ENCODE results near the gene RXFP4. TPM values are rescaled to one million over a fixed set of nuclear protein-coding genes. Genes with fewer than 3 reads are reported as not detected.

Gene RXFP4
- polyA plus RNA-seq, 3 donors, result 0.08 TPM; not detected in 2

DNA sequence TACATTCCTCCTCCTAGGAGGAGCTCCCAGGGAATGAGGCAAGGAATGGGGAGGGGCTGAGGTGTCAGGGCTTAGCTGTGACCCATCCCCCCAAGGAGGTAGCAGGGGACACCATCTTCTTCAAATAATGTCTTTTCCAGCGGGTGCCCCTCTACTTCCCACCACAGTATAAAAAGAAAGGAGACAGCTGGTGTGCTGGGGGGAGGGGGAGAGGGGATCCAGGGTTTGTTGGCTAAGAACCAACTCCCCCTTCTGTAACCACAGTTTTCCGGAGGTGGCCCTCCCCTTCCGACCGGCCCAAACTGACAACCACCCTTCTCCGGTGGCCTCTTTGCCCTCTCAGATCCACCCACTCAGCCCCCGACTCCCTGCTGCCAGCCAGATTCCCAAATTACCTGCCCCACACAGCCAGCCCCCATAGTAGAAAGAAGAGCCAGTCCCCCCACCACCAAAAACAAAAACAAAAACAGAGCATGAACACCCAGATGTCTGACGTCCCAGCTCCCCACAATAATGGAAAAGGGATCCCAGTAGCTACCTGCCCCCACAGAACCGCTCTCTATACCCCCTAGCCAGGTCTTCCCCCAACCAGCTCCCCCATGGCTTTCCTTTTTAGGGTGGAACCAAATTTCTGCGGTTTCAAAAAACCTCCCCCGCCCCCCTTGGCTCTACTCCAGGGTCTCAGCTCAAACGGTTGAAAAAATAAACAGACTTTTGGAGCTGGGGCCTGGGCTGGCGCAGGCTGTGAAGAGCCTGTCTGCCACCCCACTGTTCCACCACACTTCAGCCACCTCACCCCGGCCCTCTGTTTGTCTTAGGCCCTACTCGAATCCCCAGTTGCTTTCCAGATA is 34.8 kb downstream of the RXFP4 start:
- Histone ChIP-seq H3K9ac (ENCODE audit: insufficient read depth, low read length, poor library complexity, severe bottlenecking) (peak overlapping the region; percentile 99), H3K9me3 (replicated peaks in 1 of 2; ENCODE audit: control insufficient read depth in 1 of 2, insufficient read depth in 1 of 2, low read length in 2 of 2) (no peaks in the 10 kb centered on the region), H3K4me3 (replicated peaks in 1 of 3; ENCODE audit: low read depth in 2 of 3, low read length in 3 of 3) (peak overlapping the region; percentile 93 to 96 (median 94)), H3K36me3 (replicated peaks in 1 of 2; ENCODE audit: control insufficient read depth in 1 of 2, insufficient read depth in 2 of 2, low read length in 2 of 2) (peaks cover 13 to 22% of the 10 kb centered on the region in 2 donors), H3K79me2 (ENCODE audit: insufficient read depth, low read length) (peaks cover 97% of the 10 kb centered on the region), H3K27me3 (ENCODE audit: control insufficient read depth in 2 of 2, insufficient read depth in 2 of 2, low read length in 2 of 2) (no peaks in the 10 kb centered on the region), H4K20me1 (ENCODE audit: insufficient read depth, low read length) (peaks cover 76% of the 10 kb centered on the region), H3K4me1 (ENCODE audit: control insufficient read depth in 1 of 2, insufficient read depth in 2 of 2, low read length in 2 of 2) (peaks cover 73 to 87% of the 10 kb centered on the region in 2 donors), H2AFZ (ENCODE audit: insufficient read depth, low read depth, low read length, poor library complexity, severe bottlenecking) (no peak overlapping the region), H3K4me2 (replicated peaks; ENCODE audit: extremely low read depth, low read length, poor library complexity, severe bottlenecking) (peak overlapping the region; percentile 96), H3K27ac (ENCODE audit: low read depth in 1 of 2, low read length in 2 of 2) (peak overlapping the region; percentile 81 to 97)
- peaks cover 70% of the 10 kb centered on the region for H3K4me1 Mint-ChIP-seq
- H3K36me3 Mint-ChIP-seq, result peaks cover 38 to 49% of the 10 kb centered on the region in 2 donors
- peaks cover 0 to 8% (median 1%) of the 10 kb centered on the region in 3 donors for H3K27me3 Mint-ChIP-seq (ENCODE audit: low read depth in 3 of 3)
- intact Hi-C loops (cut with micrococcal nuclease), result loop anchor here in 1 of 2 donors (2.0 kb wide), 1 partner anchor 13 kb away; no protein-coding TSS in a partner anchor
- DNase-seq, result no peak
- no peaks in the 10 kb centered on the region for H3K9me3 Mint-ChIP-seq
- TF ChIP-seq, protein P1, sequence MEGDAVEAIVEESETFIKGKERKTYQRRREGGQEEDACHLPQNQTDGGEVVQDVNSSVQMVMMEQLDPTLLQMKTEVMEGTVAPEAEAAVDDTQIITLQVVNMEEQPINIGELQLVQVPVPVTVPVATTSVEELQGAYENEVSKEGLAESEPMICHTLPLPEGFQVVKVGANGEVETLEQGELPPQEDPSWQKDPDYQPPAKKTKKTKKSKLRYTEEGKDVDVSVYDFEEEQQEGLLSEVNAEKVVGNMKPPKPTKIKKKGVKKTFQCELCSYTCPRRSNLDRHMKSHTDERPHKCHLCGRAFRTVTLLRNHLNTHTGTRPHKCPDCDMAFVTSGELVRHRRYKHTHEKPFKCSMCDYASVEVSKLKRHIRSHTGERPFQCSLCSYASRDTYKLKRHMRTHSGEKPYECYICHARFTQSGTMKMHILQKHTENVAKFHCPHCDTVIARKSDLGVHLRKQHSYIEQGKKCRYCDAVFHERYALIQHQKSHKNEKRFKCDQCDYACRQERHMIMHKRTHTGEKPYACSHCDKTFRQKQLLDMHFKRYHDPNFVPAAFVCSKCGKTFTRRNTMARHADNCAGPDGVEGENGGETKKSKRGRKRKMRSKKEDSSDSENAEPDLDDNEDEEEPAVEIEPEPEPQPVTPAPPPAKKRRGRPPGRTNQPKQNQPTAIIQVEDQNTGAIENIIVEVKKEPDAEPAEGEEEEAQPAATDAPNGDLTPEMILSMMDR (IDR thresholded peaks at IDR 0.05), result no peak
- peak overlapping the region; percentile 96 to 98 for H3K4me3 Mint-ChIP-seq
- peak overlapping the region; percentile 91 to 99 (median 96) for H3K27ac Mint-ChIP-seq
- WGBS (ENCODE audit: insufficient coverage), result 0% methylated on average over 10 of the region's 14 CpGs

- 0% methylated on average over 3 of the region's 5 CpGs for WGBS (ENCODE audit: insufficient coverage)
- TF ChIP-seq, protein P1 (IDR thresholded peaks at IDR 0.05), result no peak
- peak overlapping the region; percentile 91 to 99 (median 96) for H3K27ac Mint-ChIP-seq
- peaks cover 0 to 8% (median 3%) of the 10 kb centered on the region in 3 donors for H3K27me3 Mint-ChIP-seq (ENCODE audit: low read depth in 3 of 3)
- peak overlapping the region; percentile 96 for H3K4me2 ChIP-seq (replicated peaks; ENCODE audit: extremely low read depth, low read length, poor library complexity, severe bottlenecking)
- H3K4me3 Mint-ChIP-seq, result peak overlapping the region; percentile 96 to 98
- peak overlapping the region; percentile 93 to 96 (median 94) for H3K4me3 ChIP-seq (replicated peaks in 1 of 3; ENCODE audit: low read depth in 2 of 3, low read length in 3 of 3)
- H3K9ac ChIP-seq (ENCODE audit: insufficient read depth, low read length, poor library complexity, severe bottlenecking), result peak overlapping the region; percentile 99
- H4K20me1 ChIP-seq (ENCODE audit: insufficient read depth, low read length), result peaks cover 70% of the 10 kb centered on the region
- H3K36me3 ChIP-seq (replicated peaks in 1 of 2; ENCODE audit: control insufficient read depth in 1 of 2, insufficient read depth in 2 of 2, low read length in 2 of 2), result peaks cover 11 to 21% of the 10 kb centered on the region in 2 donors
- H3K4me1 ChIP-seq (ENCODE audit: control insufficient read depth in 1 of 2, insufficient read depth in 2 of 2, low read length in 2 of 2), result peaks cover 73 to 87% of the 10 kb centered on the region in 2 donors
- no peaks in the 10 kb centered on the region for H3K9me3 ChIP-seq (replicated peaks in 1 of 2; ENCODE audit: control insufficient read depth in 1 of 2, insufficient read depth in 1 of 2, low read length in 2 of 2)
- intact Hi-C loops (cut with micrococcal nuclease), result loop anchor here in 1 of 2 donors (2.0 kb wide), 1 partner anchor 14 kb away; no protein-coding TSS in a partner anchor
- peaks cover 97% of the 10 kb centered on the region for H3K79me2 ChIP-seq (ENCODE audit: insufficient read depth, low read length)
- peaks cover 41 to 50% of the 10 kb centered on the region in 2 donors for H3K36me3 Mint-ChIP-seq
- no peaks in the 10 kb centered on the region for H3K27me3 ChIP-seq (ENCODE audit: control insufficient read depth in 2 of 2, insufficient read depth in 2 of 2, low read length in 2 of 2)
- DNase-seq, result no peak
- H3K9me3 Mint-ChIP-seq, result no peaks in the 10 kb centered on the region
- peak overlapping the region; percentile 81 to 97 for H3K27ac ChIP-seq (ENCODE audit: low read depth in 1 of 2, low read length in 2 of 2)
- H3K4me1 Mint-ChIP-seq, result peaks cover 70% of the 10 kb centered on the region
- no peak overlapping the region for H2AFZ ChIP-seq (ENCODE audit: insufficient read depth, low read depth, low read length, poor library complexity, severe bottlenecking)
Observed at GRCh38 chr1:155976913-155977689, 35.7 kb downstream of the RXFP4 start.

All from CD14-positive monocyte (primary cell).